ENCODE data around the gene ZNF518A. TPM values are rescaled to one million over a fixed set of nuclear protein-coding genes. Genes with fewer than 3 reads are reported as not detected.

Gene ZNF518A
- total and polyA plus RNA-seq, 2 of the 8 experiments (the other 6 are each of a cell fraction or from before 2014, with no cell fraction given): 6.6 to 34.8 TPM

DNA sequence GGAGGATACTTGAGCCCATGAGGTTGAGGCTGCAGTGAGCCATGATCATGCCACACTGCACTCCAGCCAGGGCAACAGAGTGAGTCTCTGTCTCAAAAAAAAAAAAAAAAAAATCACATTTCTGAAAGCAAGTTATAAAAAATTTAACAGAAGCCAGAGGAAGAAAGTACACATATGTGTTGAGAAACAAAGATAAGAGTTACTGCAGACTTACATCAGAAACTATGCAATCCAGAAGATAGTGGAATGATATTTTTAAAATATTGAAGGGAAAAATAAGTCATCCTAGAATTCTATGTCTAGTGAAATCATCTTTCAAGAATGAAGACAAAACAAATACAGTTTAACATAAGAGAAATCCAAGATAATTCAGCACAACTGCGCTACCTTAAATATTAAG is 46.9 kb downstream of the ZNF518A start:
- Histone ChIP-seq H3K4me3 (ENCODE audit: extremely low read depth in 1 of 4, insufficient read depth in 2 of 4, low read depth in 3 of 4, low read length in 4 of 4) (no peak overlapping the region), H3K4me2 (ENCODE audit: insufficient read depth in 1 of 2, low read depth in 2 of 2, low read length in 2 of 2) (no peak overlapping the region), H3K27me3 (replicated peaks in 1 of 4; ENCODE audit: control insufficient read depth in 3 of 4, extremely low read depth in 1 of 4, insufficient read depth in 3 of 4, low read length in 3 of 4) (no peaks in the 10 kb centered on the region), H3K4ac (replicated peaks; ENCODE audit: insufficient read length, low read depth, low read length) (no peak overlapping the region), H3K23ac (ENCODE audit: insufficient read length) (no peak overlapping the region), H3K14ac (ENCODE audit: insufficient read length) (no peak overlapping the region), H3K79me1 (ENCODE audit: low read depth, low read length) (no peaks in the 10 kb centered on the region), H3K36me3 (ENCODE audit: control insufficient read depth in 2 of 4, insufficient read depth in 4 of 4, low read length in 3 of 4) (no peaks in the 10 kb centered on the region), H3K18ac (ENCODE audit: extremely low read depth, low read length) (no peak overlapping the region), H4K20me1 (replicated peaks in 1 of 2; ENCODE audit: control insufficient read depth in 1 of 2, insufficient read depth in 2 of 2, low read length in 2 of 2) (no peaks in the 10 kb centered on the region), H2BK12ac (ENCODE audit: low read depth, low read length) (no peak overlapping the region), H2BK20ac (ENCODE audit: low read length) (no peak overlapping the region), H3K79me2 (ENCODE audit: control insufficient read depth in 1 of 2, insufficient read depth in 2 of 2, low read length in 2 of 2) (no peaks in the 10 kb centered on the region), H3K27ac (ENCODE audit: low read depth, low read length) (no peak overlapping the region), H3K56ac (replicated peaks; ENCODE audit: insufficient read length, low read depth, low read length) (no peak overlapping the region), H4K5ac (ENCODE audit: insufficient read length, low read depth, low read length) (no peak overlapping the region), H2BK15ac (ENCODE audit: low read length) (no peak overlapping the region), H2BK120ac (replicated peaks; ENCODE audit: low read depth, low read length) (no peak overlapping the region), H4K91ac (replicated peaks; ENCODE audit: insufficient read length, low read length) (no peak overlapping the region), H2AK5ac (ENCODE audit: low read depth, low read length) (no peak overlapping the region), H4K8ac (ENCODE audit: extremely low read depth, insufficient read depth, low read length) (no peak overlapping the region), H3K23me2 (ENCODE audit: low read depth, low read length) (no peaks in the 10 kb centered on the region), H2BK5ac (ENCODE audit: low read depth, low read length) (no peak overlapping the region), H3K9ac (replicated peaks in 1 of 4; ENCODE audit: extremely low read depth in 1 of 4, low read depth in 3 of 4, low read length in 3 of 4) (no peak overlapping the region), H3K4me1 (replicated peaks in 1 of 4; ENCODE audit: control insufficient read depth in 3 of 4, insufficient read depth in 4 of 4, low read length in 3 of 4) (no peaks in the 10 kb centered on the region), H3K9me3 (ENCODE audit: insufficient read depth in 2 of 2, low read depth in 1 of 2, low read length in 1 of 2) (peaks cover 8 to 14% of the 10 kb centered on the region in 2 experiments; a peak in 3 of 4 replicates), H2AFZ (ENCODE audit: low read length) (no peak overlapping the region)
- ChIA-PET POLR2A (ENCODE audit: partially characterized antibody) (no interaction called here), CTCF (ENCODE audit: partially characterized antibody) (no interaction called here)
- 89% methylated on average over 1 of the region's 1 CpG; no CpG with 5 or more reads in 1 of the 2 experiments for WGBS, 2 experiments (ENCODE audit: extremely low coverage in 1 of 2, insufficient coverage in 1 of 2, insufficient read length in 1 of 2, insufficient replicate concordance in 2 of 2, low coverage in 1 of 2, low lambda C conversion rate in 2 of 2, missing lambda C conversion rate in 1 of 2)
- FAIRE-seq (no peak), DNase-seq (ENCODE audit: low read depth in 1 of 2, low spot score in 2 of 2) (no peak)
- no peak for TF ChIP-seq NRF1 (IDR thresholded peaks at IDR 0.05; ENCODE audit: low read depth, low read length)
- no peak for TF ChIP-seq SP4 (IDR thresholded peaks at IDR 0.05; ENCODE audit: low read length)
- no peak for TF ChIP-seq RAD21 (IDR thresholded peaks at IDR 0.05 in 1 of 2, conservative IDR thresholded peaks at IDR 0.05 in 1 of 2; ENCODE audit: low read depth in 2 of 2, low read length in 2 of 2)
- TF ChIP-seq HDAC2 (IDR thresholded peaks at IDR 0.05; ENCODE audit: borderline replicate concordance in 1 of 2, low read depth in 2 of 2, low read length in 2 of 2): no peak
- no peak for TF ChIP-seq SIN3A (conservative IDR thresholded peaks at IDR 0.05 in 1 of 2, IDR thresholded peaks at IDR 0.05 in 1 of 2; ENCODE audit: low read depth in 1 of 2, low read length in 2 of 2)
- TF ChIP-seq, protein P1, sequence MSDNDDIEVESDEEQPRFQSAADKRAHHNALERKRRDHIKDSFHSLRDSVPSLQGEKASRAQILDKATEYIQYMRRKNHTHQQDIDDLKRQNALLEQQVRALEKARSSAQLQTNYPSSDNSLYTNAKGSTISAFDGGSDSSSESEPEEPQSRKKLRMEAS (IDR thresholded peaks at IDR 0.05): no peak
- TF ChIP-seq EP300 (IDR thresholded peaks at IDR 0.05; ENCODE audit: borderline replicate concordance in 1 of 2, low read depth in 2 of 2, low read length in 2 of 2): no peak
- no peak for TF ChIP-seq RXRA (IDR thresholded peaks at IDR 0.05; ENCODE audit: insufficient read depth, low read depth, low read length)
- TF ChIP-seq CTBP2 (IDR thresholded peaks at IDR 0.05; ENCODE audit: borderline replicate concordance, insufficient read depth, insufficient read length, low read length): no peak
- TF ChIP-seq POLR2AphosphoS5 (IDR thresholded peaks at IDR 0.05; ENCODE audit: low read depth, low read length): no peak
- no peak for TF ChIP-seq SP2 (IDR thresholded peaks at IDR 0.05; ENCODE audit: low read length)
- TF ChIP-seq EZH2 (IDR thresholded peaks at IDR 0.05; ENCODE audit: low read depth, low read length, severe bottlenecking): no peak

Data from H1 (cell line).